HG02588 (cell line): Measurements from ENCODE around the gene ADCY2.
A peak's percentile ranks its signal among the peaks of the same experiment; 100 is the strongest.

Source experiments
- ATAC-seq: cut with Tn5 transposase; IDR thresholded peaks from one replicate; pipeline ENCODE4 v1.9.1; 2021; ENCODE audit warnings: mild to moderate bottlenecking, moderate library complexity; ENCODE audit not compliant: unreplicated experiment

The ADCY2 gene

DNA sequence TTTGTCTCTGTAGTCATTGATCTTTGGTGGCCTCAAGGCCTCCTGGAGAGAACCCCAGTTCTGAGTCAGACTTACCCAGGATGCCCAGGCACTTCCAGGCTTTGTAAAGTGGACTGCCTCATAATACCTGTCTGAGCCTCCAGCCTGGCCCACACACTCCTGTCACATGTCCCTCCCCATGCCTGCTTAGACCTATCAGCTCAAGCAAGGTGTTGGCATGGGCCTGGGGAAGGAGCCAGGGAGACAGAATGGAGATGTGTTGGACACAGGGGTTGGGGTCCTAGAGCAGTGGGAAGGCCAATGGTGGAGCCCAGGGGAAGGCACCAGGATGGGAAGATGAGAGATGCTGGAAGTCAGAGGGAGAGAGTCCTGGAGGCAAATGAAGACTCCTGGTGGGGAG is 318.8 kb downstream of the ADCY2 start:
- ATAC-seq: no peak

GRCh38 chr5:7717691-7718090 is 321.8 kb downstream of the ADCY2 start:
- no peak for ATAC-seq

GRCh38 chr5:7728076-7728475 is 332.1 kb downstream of the ADCY2 start:
- no peak for ATAC-seq

GRCh38 chr5:7741415-7742065 is 345.6 kb downstream of the ADCY2 start:
- no peak for ATAC-seq

DNA sequence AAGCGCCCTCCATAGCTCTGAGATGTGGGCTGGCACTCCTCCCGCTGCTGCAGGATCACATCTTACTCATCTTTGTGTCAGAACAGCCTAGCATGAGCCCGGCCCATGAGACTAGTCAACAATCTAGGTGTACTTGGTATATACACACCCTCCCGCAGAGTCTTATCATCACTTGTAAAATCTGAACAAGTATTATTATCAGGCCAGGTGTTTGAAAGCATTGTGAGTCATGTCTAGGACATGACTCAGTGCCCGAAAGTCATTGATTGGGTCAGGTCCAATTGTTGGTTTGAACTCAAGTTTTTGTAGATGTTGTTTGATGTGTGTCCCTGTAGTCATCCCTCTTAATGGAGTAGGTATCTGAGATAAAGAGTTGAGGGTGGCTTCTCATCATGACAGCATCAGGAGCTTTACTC is 346.3 kb downstream of the ADCY2 start:
- ATAC-seq: no peak

- no peak for ATAC-seq
Observed at GRCh38 chr5:7745882-7746610, 350.1 kb downstream of the ADCY2 start.

- ATAC-seq: no peak
Observed at GRCh38 chr5:7747728-7748127, 351.8 kb downstream of the ADCY2 start.

- ATAC-seq: no peak
Observed at GRCh38 chr5:7749626-7750025, 353.7 kb downstream of the ADCY2 start.

DNA sequence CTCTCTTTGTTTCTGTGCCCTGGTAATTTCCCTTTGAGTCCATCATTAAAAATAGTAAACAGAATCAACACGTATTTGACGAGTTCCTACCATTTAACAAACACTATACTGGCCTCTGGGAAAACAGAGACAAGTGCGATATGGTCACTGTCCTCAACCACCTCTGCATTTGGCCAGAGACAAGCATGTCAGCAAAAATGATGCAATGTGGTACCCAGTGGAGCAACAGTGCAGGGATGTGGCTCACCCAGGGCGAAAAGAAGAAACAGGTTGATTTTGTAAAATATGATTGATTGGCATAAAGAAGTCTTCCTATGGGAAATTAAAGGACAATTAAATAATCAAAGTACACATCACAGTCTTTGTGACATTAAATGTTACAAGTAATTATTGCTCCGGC is 355.9 kb downstream of the ADCY2 start:
- no peak for ATAC-seq

DNA sequence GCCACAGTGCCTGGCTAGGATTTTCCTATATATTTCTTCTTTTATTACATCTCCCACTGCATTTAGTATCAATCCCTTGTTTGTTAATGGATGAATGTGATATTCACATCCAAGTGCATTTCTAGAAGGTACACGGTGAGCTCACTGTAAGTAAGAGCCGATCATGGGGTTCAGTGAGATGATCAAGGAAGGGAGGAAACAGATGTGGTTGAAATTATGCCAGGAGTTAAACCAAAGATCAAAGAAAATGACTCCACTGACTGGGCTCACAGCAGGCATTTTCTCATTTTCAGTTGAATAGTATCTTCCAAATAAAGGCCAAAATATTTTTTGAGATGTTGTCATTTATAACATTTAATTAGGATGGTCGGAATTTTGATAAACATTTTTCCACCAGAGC is 357.2 kb downstream of the ADCY2 start:
- no peak for ATAC-seq

- no peak for ATAC-seq
Observed at GRCh38 chr5:7753596-7753995, 357.7 kb downstream of the ADCY2 start.

DNA sequence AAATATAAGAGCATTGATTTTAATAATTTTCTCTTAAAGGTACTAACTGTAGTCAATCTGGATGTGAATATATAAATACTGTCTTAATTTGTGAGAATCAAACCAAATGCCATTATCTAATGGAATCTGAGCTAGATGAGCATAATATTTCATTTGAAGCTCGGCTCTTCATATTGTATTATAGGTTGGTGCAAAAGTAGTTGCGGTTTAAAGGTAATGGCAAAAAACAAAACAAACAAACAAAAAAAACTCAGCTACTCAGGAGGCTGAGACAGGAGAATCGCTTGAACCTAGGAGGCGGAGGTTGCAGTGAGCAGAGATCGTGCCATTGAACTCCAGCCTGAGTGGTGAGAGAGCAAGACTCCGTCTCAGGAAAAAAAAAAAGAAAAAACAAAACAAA is 358.6 kb downstream of the ADCY2 start:
- no peak for ATAC-seq

GRCh38 chr5:7754997-7755596 is 359.2 kb downstream of the ADCY2 start:
- peak; percentile 59 for ATAC-seq

- no peak for ATAC-seq
Observed at GRCh38 chr5:7755958-7756357, 360.0 kb downstream of the ADCY2 start.

DNA sequence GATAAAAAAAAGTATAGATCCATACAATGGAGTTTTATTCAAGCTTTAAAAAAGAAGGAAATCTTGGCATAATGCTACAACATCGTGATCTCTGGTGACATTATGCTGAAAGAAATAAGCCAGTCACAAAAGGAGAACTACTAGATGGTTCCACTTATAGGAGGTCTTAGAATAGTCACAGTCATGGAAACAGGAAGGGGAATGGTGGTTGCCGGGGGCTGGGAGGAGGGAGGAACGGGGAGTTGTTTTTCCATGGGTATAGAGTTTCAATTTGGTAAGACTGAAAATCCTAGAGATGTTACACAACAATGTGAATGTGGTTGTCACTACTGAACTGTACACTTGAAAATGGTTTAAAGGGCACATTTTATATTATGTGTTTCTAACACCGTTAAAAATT is 360.5 kb downstream of the ADCY2 start:
- ATAC-seq: no peak

DNA sequence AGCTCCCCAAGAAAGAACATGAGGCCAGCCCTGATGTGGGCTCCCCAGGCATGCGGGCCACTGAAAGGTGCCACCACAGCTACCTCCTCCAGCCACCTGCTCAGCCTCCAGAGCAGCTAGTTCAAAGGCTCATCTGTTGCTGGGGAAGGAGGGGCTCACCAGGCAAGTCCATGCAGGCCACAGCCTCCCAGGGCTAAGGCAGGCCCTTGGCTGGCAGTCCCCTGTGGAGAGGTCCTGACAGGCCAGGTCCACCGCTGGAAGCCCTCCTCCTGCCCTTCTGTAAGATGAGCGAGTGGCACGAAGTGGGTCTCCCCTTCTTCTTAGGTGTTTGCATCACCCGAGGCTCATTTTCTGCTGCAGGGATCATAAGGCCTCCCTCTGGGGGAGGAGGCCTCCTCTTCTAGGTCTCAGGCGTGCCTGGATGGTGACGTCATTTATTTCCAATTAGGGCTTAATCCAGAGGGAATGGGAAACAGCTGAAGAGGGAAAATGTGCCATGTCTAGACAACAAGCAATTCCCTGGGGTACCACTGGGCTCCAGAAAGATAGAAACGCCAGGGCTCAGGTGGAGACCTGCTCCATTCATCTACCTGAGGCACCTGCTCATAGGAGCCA is 363.4 kb downstream of the ADCY2 start:
- ATAC-seq: no peak

DNA sequence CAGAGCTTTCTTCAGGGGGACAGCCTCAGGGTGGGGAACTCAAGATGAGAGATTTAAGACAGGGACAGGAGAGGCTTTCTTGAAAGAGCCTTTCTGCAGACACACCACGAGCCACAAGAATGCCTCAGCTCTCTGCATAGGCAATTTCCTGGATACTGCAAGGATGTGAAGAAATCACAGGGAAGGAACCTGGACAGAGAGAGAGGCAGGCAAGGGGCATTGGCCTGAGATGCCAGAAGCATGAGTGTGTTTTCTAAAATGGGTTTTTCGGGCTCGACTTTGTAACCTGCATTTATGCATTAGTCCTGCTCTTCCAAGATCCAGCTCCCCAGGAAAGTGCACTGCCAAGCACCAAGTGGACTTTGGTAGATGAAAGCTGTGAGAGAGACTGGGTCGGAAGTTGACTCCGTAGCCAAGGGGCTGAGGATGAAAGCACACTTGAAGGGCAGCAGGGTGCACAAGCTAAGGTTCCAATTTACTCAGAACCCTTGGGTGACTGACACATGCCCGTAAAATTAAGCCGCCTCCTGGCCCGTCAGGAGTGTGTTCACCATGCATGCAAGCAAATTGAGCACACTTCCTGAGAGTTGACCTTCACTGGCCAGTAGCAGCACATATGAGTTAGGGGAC is 364.1 kb downstream of the ADCY2 start:
- no peak for ATAC-seq

GRCh38 chr5:7762267-7762666 is 366.3 kb downstream of the ADCY2 start:
- ATAC-seq: no peak

GRCh38 chr5:7763621-7764072 is 367.7 kb downstream of the ADCY2 start:
- ATAC-seq: no peak

- no peak for ATAC-seq
Observed at GRCh38 chr5:7764452-7764851, 368.5 kb downstream of the ADCY2 start.

- no peak for ATAC-seq
Observed at GRCh38 chr5:7770436-7770835, 374.5 kb downstream of the ADCY2 start.
